ENCODE measurements around the gene ADCY9. TPM values are rescaled to one million over a fixed set of nuclear protein-coding genes. Genes with fewer than 3 reads are reported as not detected.
A peak's percentile ranks its signal among the peaks of the same experiment; 100 is the strongest.
"Not testable (repeated sequence)": the region's sequence is repeated elsewhere in the genome, so short reads cannot be mapped to it uniquely, and the experiment has no call there.

ADCY9 gene
- total RNA-seq, 2 donors from 2014 or later: 7.2 to 58.3 TPM

- WGBS: 39% methylated on average over 19 of the region's 19 CpGs
- intact Hi-C loops (cut with DNase I): no loop called here
- H3K9me3 ChIP-seq: no peaks in the 10 kb centered on the region
- no peaks in the 10 kb centered on the region for H3K27me3 ChIP-seq (replicated peaks; ENCODE audit: insufficient read depth)
- peak overlapping the region; percentile 20 to 30 for H3K4me3 ChIP-seq
- H3K36me3 ChIP-seq: no peaks in the 10 kb centered on the region
- no peaks in the 10 kb centered on the region for H3K4me1 ChIP-seq (replicated peaks)
- DNase-seq (ENCODE audit: low spot score): no peak
- H3K27ac ChIP-seq: no peak overlapping the region
- TF ChIP-seq POLR2A (IDR thresholded peaks at IDR 0.05) (no peak), POLR2AphosphoS5 (IDR thresholded peaks at IDR 0.05) (no peak), CTCF (IDR thresholded peaks at IDR 0.05) (no peak)
Observed at GRCh38 chr16:3938471-3938842, 177.8 kb downstream of the ADCY9 start.

- H3K27me3 ChIP-seq (replicated peaks; ENCODE audit: insufficient read depth): no peaks in the 10 kb centered on the region
- H3K36me3 ChIP-seq: no peaks in the 10 kb centered on the region
- 92% methylated on average over 13 of the region's 13 CpGs for WGBS
- intact Hi-C loops (cut with DNase I): no loop called here
- no peak overlapping the region for H3K27ac ChIP-seq
- no peak overlapping the region for H3K4me3 ChIP-seq
- no peaks in the 10 kb centered on the region for H3K4me1 ChIP-seq (replicated peaks)
- DNase-seq (ENCODE audit: low spot score): no peak
- no peaks in the 10 kb centered on the region for H3K9me3 ChIP-seq
- no peak for TF ChIP-seq POLR2A (IDR thresholded peaks at IDR 0.05)
- TF ChIP-seq POLR2AphosphoS5 (IDR thresholded peaks at IDR 0.05): no peak
- TF ChIP-seq CTCF (IDR thresholded peaks at IDR 0.05): no peak
Observed at GRCh38 chr16:3937066-3937875, 179.0 kb downstream of the ADCY9 start.

GRCh38 chr16:3935921-3936320, 180.3 kb downstream of the ADCY9 start:
- no peak for DNase-seq (ENCODE audit: low spot score)
- 89% methylated on average over 4 of the region's 4 CpGs for WGBS
- Histone ChIP-seq H3K27ac (no peak overlapping the region), H3K9me3 (no peaks in the 10 kb centered on the region), H3K27me3 (replicated peaks; ENCODE audit: insufficient read depth) (no peaks in the 10 kb centered on the region), H3K4me1 (replicated peaks) (no peaks in the 10 kb centered on the region), H3K4me3 (no peak overlapping the region), H3K36me3 (no peaks in the 10 kb centered on the region)
- intact Hi-C loops (cut with DNase I): no loop called here
- TF ChIP-seq CTCF (IDR thresholded peaks at IDR 0.05) (no peak), POLR2A (IDR thresholded peaks at IDR 0.05) (no peak), POLR2AphosphoS5 (IDR thresholded peaks at IDR 0.05) (no peak)

GRCh38 chr16:3934491-3935181, 181.6 kb downstream of the ADCY9 start:
- no peaks in the 10 kb centered on the region for H3K4me1 ChIP-seq (replicated peaks)
- intact Hi-C loops (cut with DNase I): no loop called here
- no peaks in the 10 kb centered on the region for H3K36me3 ChIP-seq
- H3K4me3 ChIP-seq: no peak overlapping the region
- DNase-seq (ENCODE audit: low spot score): no peak
- no peak overlapping the region for H3K27ac ChIP-seq
- no peaks in the 10 kb centered on the region for H3K9me3 ChIP-seq
- no peaks in the 10 kb centered on the region for H3K27me3 ChIP-seq (replicated peaks; ENCODE audit: insufficient read depth)
- 67% methylated on average over 13 of the region's 13 CpGs for WGBS
- TF ChIP-seq POLR2A (IDR thresholded peaks at IDR 0.05) (no peak), POLR2AphosphoS5 (IDR thresholded peaks at IDR 0.05) (no peak), CTCF (IDR thresholded peaks at IDR 0.05) (no peak)

- intact Hi-C loops (cut with DNase I): not testable (repeated sequence)
Observed at GRCh38 chr16:3927147-3927546, 189.1 kb downstream of the ADCY9 start.

More at GRCh38 chr16:3927147-3927546, 189.1 kb downstream of the ADCY9 start:
- not testable (repeated sequence) for H3K27ac ChIP-seq; H3K4me3 ChIP-seq; H3K9me3 ChIP-seq; H3K4me1 ChIP-seq (replicated peaks); H3K36me3 ChIP-seq; H3K27me3 ChIP-seq (replicated peaks; ENCODE audit: insufficient read depth); DNase-seq (ENCODE audit: low spot score)
- WGBS: 95% methylated on average over 2 of the region's 2 CpGs
